Stimulated activated naive CD4-positive, alpha-beta T cell (primary cell): ENCODE measurements around the gene ZNF423.

ENCODE experiments used
- DNase-seq, 6 experiments: peaks; one replicate each; lab custom pipeline; 2025; lab: John Stamatoyannopoulos, UW

ZNF423 gene

GRCh38 chr16:49552313-49552928, 303.5 kb downstream of the ZNF423 start:
- no peak for DNase-seq

- no peak for DNase-seq
Measured at GRCh38 chr16:49550666-49551065, 305.2 kb downstream of the ZNF423 start.

GRCh38 chr16:49550140-49550539, 305.8 kb downstream of the ZNF423 start:
- DNase-seq: no peak

GRCh38 chr16:49548325-49548970, 307.5 kb downstream of the ZNF423 start:
- DNase-seq: no peak

GRCh38 chr16:49547448-49547847, 308.5 kb downstream of the ZNF423 start:
- no peak for DNase-seq

GRCh38 chr16:49546735-49547134, 309.2 kb downstream of the ZNF423 start:
- no peak for DNase-seq

- no peak for DNase-seq
Measured at GRCh38 chr16:49545741-49546448, 310.0 kb downstream of the ZNF423 start.

- DNase-seq: no peak
Measured at GRCh38 chr16:49545243-49545642, 310.7 kb downstream of the ZNF423 start.

- DNase-seq: no peak
Measured at GRCh38 chr16:49544828-49545227, 311.1 kb downstream of the ZNF423 start.

- DNase-seq: no peak
Measured at GRCh38 chr16:49543631-49543946, 312.3 kb downstream of the ZNF423 start.

- no peak for DNase-seq
Measured at GRCh38 chr16:49542946-49543630, 312.8 kb downstream of the ZNF423 start.

- DNase-seq: no peak
Measured at GRCh38 chr16:49542391-49542891, 313.5 kb downstream of the ZNF423 start.

- no peak for DNase-seq
Measured at GRCh38 chr16:49540836-49541235, 315.1 kb downstream of the ZNF423 start.

GRCh38 chr16:49539758-49540157, 316.2 kb downstream of the ZNF423 start:
- no peak for DNase-seq

- DNase-seq: no peak
Measured at GRCh38 chr16:49537924-49538459, 317.9 kb downstream of the ZNF423 start.

GRCh38 chr16:49534901-49535610, 320.9 kb downstream of the ZNF423 start:
- DNase-seq: no peak

GRCh38 chr16:49533422-49533821, 322.5 kb downstream of the ZNF423 start:
- DNase-seq: no peak

- no peak for DNase-seq
Measured at GRCh38 chr16:49532873-49533272, 323.0 kb downstream of the ZNF423 start.

- DNase-seq: no peak
Measured at GRCh38 chr16:49531931-49532840, 323.7 kb downstream of the ZNF423 start.

GRCh38 chr16:49531425-49531824, 324.5 kb downstream of the ZNF423 start:
- no peak for DNase-seq
